GM19328 (cell line): ENCODE data around the gene GORASP2.
A peak's percentile ranks its signal among the peaks of the same experiment; 100 is the strongest.

Experiments used
- ATAC-seq: cut with Tn5 transposase; IDR thresholded peaks from one replicate; pipeline ENCODE4 v1.9.1; 2021; ENCODE audit warnings: mild to moderate bottlenecking, moderate library complexity; ENCODE audit not compliant: unreplicated experiment

The GORASP2 gene

DNA sequence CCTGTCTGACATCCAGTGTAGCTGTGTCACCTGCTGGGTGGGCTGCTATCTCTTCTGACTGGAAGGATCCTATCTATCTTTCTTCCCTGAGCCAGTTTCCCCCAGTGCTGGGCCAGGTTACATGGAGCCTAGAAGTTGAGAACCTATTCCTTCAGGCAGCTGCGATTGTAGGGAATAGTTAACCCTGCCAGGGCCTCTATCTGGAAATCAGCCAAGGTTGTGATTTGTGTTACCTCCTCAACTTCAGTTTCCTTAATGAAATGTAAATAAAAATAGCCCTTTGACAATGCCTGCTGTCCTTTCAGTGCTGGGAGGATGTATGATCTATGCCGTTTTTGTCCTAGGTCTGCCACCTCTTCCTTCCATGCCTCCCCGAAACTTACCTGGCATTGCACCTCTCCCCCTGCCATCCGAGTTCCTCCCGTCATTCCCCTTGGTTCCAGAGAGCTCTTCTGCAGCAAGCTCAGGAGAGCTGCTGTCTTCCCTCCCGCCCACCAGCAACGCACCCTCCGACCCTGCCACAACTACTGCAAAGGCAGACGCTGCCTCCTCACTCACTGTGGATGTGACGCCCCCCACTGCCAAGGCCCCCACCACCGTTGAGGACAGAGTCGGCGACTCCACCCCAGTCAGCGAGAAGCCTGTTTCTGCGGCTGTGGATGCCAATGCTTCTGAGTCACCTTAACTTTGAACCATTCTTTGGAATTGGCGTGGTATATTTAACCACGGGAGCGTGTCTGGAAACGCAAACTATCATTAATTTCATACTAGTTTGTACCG, 36.6 kb downstream of the GORASP2 start:
- no peak for ATAC-seq

DNA sequence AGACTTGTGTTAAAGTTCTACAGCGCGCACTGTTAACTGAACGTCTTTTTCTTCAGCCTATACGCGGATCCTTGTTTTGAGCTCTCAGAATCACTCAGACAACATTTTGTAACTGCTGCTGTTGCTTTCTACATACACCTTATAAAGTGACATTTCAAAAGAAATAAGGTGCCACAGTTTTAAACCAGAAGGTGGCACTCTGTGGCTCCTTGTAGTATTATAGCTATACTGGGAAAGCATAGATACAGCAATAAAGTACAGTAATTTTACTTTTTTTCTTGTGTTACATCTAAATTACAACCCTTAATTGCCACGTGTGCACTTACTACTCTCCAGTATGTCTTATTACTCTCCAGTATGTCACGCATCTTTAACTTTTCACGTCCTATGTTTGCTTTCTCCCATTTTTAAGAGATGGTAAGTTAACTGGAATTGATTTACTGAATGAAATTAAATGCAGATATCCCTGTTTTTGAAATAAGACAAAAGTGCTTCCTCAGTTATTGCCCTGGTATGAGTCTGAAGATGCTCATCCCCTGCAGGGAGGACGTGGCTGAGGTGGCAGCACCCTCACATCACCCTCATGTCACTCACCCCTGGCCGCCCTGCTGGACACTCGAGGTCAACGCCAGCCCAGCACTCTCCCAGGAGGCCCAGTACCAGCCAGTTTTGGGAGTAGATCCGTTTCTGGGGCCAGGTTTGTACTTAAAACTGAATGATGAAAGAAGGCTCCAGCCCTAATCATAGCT, 37.8 kb downstream of the GORASP2 start:
- no peak for ATAC-seq

DNA sequence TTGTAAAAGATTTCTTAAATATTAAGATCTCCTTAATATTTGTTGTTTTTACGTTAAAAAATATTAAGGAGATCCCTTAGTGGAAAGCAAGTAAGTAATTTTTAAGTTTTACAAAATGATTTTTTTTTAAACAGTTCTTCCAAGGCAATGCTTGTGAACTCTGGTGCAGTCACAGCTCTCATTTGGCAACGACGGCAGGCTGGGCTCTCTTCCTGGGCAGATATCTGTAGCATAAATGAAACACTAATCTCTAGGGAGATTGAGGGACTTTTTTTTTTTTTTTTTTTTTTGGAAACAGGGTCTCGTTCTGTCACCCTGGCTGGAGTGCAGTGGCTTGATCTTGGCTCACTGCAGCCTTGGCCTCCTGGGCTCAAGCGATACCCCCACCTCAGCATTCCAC, 38.5 kb downstream of the GORASP2 start:
- no peak for ATAC-seq

DNA sequence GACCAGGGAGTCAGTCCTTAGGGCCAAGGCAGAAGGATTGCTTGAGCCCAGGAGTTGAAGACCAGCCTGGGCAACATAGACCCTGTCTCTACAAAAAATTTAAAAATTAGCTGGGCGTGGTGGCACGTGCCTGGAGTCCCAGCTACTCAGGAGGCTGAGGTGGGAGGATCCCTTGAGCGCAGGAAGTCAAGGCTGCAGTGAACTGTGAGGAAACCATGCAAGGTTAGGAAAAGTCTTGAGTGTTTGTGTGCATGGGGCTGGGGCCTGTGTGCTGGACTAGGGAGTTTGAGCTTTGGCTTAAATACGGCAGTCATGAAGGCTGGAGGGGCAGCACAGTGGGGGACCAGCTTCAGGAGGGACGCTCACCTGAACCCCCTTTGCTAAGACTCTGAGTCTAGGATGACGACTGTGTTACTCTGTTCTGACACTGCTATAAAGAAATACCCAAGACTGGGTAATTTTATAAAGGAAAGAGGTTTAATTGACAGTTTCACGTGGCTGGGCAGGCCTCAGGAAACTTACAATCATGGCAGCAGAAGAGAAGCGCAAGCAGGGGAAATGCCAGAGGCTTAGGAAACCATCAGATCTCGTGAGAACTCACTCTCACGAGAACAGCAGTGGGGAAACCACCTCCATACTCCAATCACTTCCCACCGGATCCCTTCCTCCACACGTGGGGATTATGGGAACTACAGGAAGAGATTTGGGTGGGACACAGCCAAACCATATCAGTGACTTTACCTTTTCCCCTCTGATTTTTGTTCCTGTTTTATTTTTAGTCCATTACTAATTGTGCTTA, 39.4 kb downstream of the GORASP2 start:
- no peak for ATAC-seq

DNA sequence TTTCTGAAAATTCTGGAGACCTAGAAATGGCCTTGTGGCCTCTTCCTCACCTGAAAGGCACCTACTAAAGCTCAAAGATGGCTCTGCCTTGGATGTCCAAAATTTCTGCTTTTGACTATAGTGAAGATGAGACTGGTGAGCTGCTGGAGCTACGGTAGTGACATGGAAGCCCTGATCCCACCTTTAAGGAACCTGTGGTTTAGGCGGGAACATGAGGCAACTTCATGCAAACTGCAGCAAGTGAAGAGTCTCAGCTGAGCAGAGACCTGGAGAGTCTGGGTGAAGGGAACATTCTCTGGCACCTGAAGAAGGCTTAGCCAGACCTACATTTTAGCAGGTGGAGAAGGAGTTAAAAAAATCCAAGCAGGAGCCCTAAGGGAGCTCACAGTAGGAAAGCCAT, 40.0 kb downstream of the GORASP2 start:
- ATAC-seq: no peak

DNA sequence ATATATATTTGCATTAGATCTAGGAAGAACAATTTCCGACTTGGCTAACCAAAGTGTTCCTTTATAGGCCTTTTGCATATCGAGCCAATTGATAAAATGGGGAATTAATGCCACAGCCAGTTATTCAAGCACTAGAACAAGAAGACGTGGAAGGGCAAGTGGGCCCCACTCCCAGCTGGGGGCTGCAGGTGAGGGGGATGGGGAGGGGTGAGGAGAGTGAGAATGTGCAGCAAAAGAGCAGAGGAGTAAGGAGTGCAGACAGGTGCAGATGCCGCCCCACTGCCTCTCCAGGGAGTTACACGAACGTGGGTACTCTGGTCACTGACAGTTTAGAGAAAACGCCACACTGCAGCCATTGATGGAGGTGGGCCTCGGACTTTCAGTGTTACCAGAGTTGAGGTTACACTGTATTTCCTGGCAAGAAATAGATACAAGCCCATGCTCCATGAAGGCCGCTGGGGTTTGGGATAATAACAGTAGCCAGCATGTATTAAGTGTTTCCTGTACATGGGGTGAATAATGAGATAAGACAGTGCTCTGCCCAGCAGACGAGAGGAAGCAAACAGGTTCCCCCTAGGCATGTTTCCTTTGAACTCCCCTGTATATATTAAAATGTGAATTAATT, 40.9 kb downstream of the GORASP2 start:
- no peak for ATAC-seq

DNA sequence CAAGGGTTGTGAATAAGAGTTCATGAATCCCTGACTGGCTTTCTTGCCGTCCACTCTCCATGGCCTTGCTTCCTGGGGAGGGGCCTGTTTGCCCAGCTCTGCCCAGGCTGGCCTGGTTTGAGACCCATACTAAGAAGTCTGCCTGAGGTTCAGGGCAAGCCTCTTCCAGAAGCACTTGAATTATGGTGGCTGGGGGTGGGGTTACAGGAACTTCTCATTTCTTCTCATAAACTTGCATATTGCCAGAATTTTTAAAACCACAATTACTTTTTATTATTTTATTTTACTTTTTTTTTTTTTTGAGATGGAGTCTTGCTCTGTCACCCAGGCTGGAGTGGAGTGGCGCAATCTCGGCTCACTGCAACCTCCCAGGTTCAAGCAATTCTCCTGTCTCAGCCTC, 42.0 kb downstream of the GORASP2 start:
- ATAC-seq: no peak

DNA sequence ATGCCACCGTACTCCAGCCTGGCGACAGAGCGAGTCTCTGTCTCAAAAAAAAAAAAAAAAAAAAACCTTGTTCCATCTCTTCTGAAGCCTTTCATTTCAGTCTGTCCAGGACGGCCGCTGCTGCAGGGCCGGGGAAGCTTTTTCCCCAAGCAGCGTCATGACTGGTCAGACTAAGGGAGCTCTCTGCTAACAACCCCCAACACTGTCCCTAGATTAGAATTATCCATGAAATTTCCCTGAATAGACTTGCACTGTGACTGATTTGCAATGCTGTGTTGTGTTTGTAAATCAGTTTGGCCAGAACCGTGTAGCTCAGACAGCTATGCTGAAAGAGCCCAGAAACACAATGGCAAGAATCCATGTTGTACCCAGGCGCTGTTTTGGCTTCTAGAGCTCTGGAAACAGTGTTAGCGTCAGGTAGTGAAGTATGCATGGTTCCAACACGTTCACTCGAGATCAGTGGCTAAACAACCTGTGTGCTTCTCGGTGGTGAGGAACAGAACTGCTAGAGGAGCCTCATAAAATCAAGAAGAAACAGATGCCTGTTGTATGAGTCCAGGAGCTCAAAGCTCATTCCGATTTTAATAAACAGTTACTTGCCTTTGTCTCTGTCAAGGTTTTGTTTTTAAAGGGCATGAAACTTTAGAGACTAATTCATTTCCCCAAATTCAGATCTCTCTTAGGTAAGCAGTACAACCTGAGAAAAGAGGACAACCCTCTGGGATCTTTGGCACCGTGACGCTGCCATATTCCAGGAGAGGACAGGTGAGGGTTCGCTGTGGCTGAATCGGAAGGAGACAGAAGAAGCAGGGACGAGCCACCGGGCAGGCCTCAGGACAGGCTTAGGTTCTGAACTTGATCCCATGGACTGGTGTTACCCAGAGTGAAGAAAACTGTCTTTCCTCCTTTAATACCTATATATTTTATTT, 43.5 kb downstream of the GORASP2 start:
- ATAC-seq: no peak

DNA sequence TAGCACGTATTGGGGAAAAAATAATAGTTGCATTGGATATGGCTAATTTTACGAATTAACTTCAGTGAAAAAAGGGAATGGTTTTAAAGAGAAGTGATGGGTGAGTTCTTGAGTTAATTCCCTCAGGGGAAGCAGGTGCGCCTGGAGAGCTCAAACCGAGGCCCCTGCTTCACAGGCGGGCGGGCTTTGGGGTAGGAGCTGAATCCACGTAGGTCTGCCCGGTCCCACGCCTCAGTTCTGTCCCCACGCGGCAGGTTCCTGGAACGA, 44.1 kb downstream of the GORASP2 start:
- no peak for ATAC-seq

DNA sequence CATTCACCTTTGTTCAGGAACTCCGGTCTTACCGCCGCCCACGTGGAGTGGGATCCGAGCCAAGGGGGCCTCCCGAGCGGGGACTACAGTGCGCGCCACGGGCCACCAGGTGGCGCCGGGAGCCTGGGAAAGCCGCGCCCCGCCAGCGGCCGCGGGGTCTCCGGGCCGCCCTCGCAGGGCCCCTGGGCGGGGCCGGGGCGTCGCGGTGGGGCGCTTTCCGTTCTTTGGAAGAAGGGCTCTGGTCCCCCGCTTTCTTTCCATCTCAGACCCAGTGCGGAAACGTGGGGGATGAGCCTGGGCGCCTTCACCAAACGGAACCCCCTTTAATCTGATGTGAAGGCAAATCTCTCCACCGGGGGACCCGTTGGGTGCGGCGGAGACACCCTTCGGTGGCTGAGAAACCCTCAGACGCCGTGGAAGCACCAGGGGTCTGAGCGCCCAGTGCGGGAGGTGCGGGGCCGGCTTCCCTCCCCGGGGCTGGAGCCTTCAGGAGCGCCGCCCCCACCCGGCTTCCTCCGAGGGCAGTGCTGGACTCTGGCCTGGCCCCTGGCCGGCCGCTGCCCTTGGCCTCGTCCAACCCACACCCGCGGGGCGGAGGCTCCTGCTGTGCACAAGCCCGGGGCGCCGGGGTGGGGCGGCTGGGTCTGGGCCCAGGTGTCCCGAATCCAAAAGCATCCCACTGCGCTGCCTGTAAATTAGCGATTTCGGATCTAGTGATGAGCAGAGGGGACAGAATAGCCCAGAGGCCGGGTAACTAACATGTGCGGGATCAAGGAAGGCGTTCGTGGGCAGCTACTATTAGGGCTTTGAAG, 44.6 kb downstream of the GORASP2 start:
- peak; percentile 91 for ATAC-seq

DNA sequence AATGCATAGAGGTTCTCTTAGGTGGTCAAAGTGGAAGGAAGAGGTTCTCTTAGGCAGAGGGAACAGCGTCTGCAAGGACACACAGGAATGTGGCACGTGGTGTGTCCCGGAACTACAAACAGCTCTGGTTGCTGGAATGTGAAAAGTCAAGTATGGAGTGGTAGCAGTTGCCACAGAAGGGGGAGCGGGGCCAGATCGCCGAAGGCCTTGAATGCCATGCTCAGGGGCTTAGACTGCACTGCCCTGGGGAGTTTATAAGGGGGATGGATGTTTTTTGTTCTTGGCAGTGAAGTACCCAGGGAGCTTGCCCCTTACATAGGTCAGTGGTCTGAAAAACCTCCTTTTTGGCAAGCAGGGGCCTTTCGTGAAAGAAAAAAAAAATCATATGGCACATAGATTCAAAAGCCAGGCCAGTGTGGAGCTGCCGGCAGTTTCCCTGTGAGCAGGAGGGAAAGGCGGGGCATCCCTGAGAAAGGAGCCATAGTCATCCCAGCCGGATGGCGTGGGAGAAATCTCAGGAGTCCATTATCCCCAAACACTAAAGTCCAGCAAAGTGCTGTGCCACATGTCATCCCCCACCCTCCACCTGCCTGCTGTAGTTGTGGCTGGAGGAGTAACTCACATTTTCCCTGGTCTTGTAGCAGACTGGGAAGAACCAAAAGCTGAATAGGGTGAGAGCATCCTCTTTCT, 45.4 kb downstream of the GORASP2 start:
- ATAC-seq: no peak

DNA sequence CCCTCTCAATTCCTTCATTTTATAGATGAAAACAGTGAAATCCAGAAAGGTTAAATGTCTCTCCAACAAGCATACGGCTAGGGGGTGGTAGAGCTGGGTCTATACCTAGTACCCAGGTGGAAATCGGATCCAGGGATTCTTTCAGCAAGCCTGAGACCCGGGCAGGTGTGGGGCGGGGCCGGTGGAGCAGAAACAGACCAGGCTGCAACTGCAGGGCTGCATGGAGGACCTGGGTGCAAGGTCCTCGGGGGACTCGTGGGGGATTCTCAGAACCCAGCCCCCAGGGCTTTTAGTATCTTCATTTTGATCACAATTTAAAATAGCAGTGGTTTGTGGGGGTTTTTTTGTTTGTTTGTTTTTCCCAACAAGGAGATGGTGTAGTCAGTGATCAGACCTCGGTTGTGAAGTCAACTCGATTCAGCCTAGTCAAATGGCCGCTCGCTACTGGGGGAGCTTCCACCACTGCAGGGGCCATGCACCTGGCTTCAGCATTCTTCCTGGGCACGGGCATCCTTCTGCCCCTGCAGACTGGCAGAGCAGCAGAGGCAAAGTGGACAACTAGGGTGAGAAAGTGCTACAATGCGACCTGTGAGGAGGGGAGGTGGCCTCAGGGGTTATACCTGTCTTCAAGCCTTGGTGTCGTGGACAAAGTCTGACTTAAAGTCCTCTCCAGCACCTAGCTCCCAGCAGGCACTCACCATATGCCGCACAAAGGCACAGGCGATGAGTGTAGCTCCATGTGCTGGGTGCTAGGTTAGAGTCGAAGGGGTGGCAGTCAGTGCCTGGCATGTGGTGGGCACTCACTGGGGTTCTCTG, 46.3 kb downstream of the GORASP2 start:
- ATAC-seq: no peak

DNA sequence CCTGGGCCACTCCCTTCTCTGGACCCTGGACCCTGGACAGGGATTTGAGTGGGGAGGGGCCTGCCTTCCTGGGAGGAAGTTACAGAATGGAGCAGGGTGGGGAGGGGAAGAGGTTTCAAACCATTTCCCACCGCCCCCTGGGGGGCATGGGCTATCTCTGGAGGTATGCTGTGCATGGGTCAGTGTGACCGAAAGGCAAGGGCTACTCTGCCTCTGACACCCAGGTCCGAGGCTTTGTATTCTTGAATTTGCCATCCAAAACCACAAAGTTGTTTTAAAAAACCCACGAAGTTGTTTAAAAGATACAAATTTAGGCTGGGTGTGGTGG, 46.9 kb downstream of the GORASP2 start:
- no peak for ATAC-seq

DNA sequence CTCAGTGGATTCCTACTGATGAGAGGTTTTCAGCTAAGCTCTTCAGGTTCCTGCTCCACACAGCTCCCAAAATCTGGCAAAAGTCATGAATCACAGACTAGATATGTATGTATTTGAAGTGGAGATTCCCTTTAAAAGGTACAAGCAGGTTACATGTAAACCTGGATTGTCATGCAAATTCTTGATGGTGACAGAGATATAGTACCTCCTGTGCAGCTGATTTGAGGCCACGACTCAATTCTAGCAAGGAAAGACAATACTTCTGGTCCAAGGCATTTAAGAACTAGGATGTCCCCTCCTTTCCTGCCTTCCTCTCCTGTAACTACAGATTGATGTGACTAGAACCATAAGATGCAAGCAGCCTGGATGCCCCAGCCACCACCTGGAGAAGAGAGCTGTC, 55.0 kb downstream of the GORASP2 start:
- no peak for ATAC-seq

DNA sequence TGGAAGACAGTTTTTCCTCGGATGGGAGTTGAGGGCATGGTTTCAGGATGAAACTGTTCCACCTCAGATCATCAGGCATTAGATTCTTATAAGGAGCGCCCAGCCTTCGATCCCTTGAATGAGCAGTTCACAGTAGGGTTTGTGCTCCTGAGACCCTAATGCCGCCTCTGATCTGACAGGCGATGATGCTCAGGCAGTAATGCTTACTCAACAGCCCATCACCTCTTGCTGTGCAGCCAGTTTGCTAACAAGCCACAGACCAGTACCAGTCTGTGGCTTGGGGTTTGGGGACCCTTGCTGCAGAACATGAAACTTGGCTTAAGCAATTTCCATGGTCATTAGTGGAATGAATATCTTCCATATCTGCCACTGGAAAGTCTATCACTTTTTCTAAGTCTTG, 56.4 kb downstream of the GORASP2 start:
- no peak for ATAC-seq

DNA sequence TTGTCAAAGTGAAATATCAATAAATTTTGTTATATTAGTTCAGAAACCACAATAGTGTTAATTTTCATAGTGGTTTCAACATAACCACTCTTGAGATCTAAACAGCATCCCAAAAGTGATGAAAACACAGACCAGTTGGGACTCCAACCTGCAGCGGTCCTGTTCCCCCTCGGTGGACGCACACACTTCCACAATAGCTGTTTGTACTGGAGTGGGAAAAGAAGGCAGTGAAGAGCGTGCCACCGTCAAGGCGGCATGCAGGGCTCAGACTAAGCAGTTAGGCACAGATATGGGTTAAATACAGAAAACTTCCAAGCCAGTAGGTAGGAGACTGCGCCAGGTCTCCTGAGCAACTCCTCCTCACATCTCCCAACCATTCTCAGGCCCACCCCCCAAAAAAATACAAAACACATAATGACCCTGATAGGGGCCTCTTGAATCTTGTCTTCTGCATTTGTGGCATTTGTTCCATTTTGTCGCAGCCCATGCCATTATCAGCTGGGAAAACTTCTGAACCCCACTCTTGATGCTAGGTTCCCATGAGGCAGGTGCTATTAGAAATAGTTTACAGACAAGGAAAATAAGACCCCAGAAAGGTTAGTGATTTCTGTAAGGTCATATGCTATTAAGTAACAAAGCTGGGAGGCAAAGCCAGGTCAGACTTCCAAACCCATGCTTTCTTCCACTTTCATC, 57.7 kb downstream of the GORASP2 start:
- ATAC-seq: no peak

DNA sequence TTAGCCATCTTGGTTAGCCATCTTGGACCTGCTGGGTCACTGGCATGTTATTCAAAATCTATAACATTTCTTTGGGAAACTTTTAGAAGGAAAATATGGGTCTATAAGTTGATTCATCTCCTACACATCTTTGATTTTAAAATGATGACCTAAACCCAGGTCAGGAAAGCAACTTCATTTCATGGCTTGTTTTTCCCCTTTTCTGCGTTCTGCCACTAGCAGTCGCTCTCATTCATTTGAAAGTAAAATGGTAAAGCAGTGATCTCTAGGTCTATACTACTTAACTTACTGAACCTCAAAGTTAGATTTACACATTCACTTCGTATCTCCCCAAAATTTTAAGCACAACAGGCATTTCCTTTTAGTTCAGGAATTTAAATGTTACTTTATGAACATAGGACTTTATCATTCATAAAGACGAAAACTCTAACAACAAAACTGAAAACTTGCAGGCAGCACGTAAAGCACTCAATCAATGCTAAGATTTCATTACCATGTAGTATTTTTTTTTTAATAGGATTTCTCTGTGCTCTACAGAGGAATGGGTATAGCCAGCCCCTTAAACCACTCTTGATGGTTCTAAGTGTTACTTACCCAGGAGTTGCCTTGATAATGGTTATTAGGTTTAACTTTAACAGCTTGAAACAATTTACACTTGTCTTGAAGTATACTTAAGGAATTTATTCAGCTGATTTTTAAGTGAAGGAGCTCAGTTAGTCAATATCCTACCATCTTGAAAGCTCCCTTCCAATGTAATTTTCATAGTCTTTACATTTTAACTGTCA, 62.5 kb downstream of the GORASP2 start:
- no peak for ATAC-seq
